Measurements from ENCODE around the gene DCP1B.

The DCP1B gene

DNA sequence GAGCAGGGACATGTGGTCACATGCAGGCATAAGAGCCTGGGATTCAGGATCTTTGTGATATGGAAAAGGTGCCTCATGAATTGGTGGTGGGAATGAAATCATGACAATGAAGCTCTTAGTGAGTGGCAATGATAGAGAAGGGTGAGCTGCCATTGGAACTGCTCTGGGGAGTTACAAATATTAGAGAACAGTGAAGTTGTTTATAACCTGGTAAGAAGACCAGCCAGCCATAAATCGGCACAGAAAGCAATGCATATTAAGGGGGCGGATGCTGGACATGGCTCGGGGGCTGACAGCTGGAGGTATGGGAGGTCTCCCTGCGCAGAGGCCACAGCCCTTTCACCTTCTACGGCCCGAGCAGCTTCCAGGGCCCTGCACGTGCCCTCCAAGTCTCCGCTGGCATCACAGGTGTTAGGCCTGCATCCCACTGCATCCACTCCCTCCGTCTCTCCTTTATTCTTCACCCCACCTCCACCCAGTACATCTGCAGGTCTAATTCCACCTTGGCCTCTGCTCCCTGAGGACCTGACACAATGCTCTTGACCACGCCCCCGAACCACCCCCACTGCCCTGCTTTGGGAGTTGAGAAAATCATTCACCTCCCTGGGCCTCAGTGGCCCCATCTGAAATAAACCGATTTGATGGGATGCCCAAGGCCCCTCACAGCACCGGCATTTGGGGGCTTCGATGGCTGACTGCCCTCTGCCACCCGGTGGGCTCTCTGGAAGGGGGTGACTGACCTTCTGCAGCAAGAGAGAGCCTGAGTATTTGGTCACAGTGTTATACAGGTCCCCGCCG is 89.9 kb downstream of the DCP1B start:
- TF ChIP-seq, protein P1, sequence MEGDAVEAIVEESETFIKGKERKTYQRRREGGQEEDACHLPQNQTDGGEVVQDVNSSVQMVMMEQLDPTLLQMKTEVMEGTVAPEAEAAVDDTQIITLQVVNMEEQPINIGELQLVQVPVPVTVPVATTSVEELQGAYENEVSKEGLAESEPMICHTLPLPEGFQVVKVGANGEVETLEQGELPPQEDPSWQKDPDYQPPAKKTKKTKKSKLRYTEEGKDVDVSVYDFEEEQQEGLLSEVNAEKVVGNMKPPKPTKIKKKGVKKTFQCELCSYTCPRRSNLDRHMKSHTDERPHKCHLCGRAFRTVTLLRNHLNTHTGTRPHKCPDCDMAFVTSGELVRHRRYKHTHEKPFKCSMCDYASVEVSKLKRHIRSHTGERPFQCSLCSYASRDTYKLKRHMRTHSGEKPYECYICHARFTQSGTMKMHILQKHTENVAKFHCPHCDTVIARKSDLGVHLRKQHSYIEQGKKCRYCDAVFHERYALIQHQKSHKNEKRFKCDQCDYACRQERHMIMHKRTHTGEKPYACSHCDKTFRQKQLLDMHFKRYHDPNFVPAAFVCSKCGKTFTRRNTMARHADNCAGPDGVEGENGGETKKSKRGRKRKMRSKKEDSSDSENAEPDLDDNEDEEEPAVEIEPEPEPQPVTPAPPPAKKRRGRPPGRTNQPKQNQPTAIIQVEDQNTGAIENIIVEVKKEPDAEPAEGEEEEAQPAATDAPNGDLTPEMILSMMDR (IDR thresholded peaks at IDR 0.05; ENCODE audit: low read depth, low read length) = no peak
- DNase-seq = no peak
- H3K27ac ChIP-seq = no peak overlapping the region
- no peaks in the 10 kb centered on the region for H3K36me3 ChIP-seq
- no peaks in the 10 kb centered on the region for H3K9me3 ChIP-seq (ENCODE audit: severe bottlenecking)
- H3K27me3 ChIP-seq (ENCODE audit: insufficient read depth, low read depth, severe bottlenecking) = no peaks in the 10 kb centered on the region
- no peak overlapping the region for H3K4me3 ChIP-seq (ENCODE audit: low read depth, low read length)

DNA sequence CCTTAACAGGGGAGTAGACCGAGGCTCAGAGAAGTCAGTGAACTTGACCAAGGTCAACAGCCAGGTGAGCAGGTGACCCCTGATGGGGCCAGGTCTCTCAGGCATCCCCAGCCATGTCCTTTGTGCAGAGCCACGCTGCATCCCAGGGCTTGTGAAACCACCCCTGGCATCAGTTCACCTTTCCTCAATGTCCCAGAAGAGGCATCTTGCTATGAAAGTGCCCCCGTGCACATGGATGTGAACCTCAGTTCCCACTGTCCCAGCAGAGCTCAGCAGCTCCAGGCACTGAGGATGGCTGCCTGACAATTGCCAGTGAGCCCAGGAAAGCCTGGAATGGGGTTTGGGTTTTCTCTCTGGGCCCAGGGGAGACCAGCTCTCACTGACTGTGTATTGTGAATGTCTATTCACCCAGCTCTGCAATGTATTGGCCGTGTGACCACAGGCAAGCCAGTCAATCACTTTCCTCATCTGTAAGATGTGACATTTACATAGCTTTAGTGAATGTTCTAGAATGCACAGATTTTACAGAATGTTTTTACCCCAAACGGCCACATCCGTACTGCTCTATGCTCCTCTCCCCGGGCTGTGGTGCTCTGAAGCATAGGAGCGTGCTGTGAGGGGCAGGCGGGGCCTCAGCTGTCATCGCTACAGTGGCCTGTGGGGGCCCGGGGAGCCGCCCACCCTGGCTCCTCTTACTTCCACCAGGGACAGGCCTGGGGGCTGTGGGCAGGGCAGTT is 90.7 kb downstream of the DCP1B start:
- H3K4me3 ChIP-seq (ENCODE audit: low read depth, low read length) = no peak overlapping the region
- no peak overlapping the region for H3K27ac ChIP-seq
- DNase-seq = no peak
- H3K9me3 ChIP-seq (ENCODE audit: severe bottlenecking) = no peaks in the 10 kb centered on the region
- no peaks in the 10 kb centered on the region for H3K36me3 ChIP-seq
- no peaks in the 10 kb centered on the region for H3K27me3 ChIP-seq (ENCODE audit: insufficient read depth, low read depth, severe bottlenecking)
- TF ChIP-seq, protein P1 (IDR thresholded peaks at IDR 0.05; ENCODE audit: low read depth, low read length) = no peak

GRCh38 chr12:1912580-1913376 is 91.5 kb downstream of the DCP1B start:
- Histone ChIP-seq H3K4me3 (ENCODE audit: low read depth, low read length) (no peak overlapping the region), H3K9me3 (ENCODE audit: severe bottlenecking) (no peaks in the 10 kb centered on the region), H3K27me3 (ENCODE audit: insufficient read depth, low read depth, severe bottlenecking) (no peaks in the 10 kb centered on the region), H3K36me3 (no peaks in the 10 kb centered on the region), H3K27ac (no peak overlapping the region)
- TF ChIP-seq, protein P1 (IDR thresholded peaks at IDR 0.05; ENCODE audit: low read depth, low read length) = no peak
- DNase-seq = no peak

- H3K4me3 ChIP-seq (ENCODE audit: low read depth, low read length) = no peak overlapping the region
- no peaks in the 10 kb centered on the region for H3K9me3 ChIP-seq (ENCODE audit: severe bottlenecking)
- no peaks in the 10 kb centered on the region for H3K27me3 ChIP-seq (ENCODE audit: insufficient read depth, low read depth, severe bottlenecking)
- H3K36me3 ChIP-seq = peaks cover 5% of the 10 kb centered on the region; the same call in 1 of the 2 replicates
- no peak overlapping the region for H3K27ac ChIP-seq
- DNase-seq = no peak
- TF ChIP-seq, protein P1 (IDR thresholded peaks at IDR 0.05; ENCODE audit: low read depth, low read length) = no peak
Observed at GRCh38 chr12:1911598-1912575, 92.4 kb downstream of the DCP1B start.

GRCh38 chr12:1910468-1910867 is 93.8 kb downstream of the DCP1B start:
- TF ChIP-seq, protein P1 (IDR thresholded peaks at IDR 0.05; ENCODE audit: low read depth, low read length) = no peak

More at GRCh38 chr12:1910468-1910867, 93.8 kb downstream of the DCP1B start:
- H3K9me3 ChIP-seq (ENCODE audit: severe bottlenecking) = no peaks in the 10 kb centered on the region
- no peak for DNase-seq
- H3K27ac ChIP-seq = no peak overlapping the region
- no peaks in the 10 kb centered on the region for H3K27me3 ChIP-seq (ENCODE audit: insufficient read depth, low read depth, severe bottlenecking)
- H3K36me3 ChIP-seq = peaks cover 9% of the 10 kb centered on the region; the same call in 1 of the 2 replicates
- H3K4me3 ChIP-seq (ENCODE audit: low read depth, low read length) = no peak overlapping the region
